DMS114 treated with DMSO at 0.1 percent for 48 hours (cell line): ENCODE data around the gene MTSS2.
"Not testable (repeated sequence)": the region's sequence is repeated elsewhere in the genome, so short reads cannot be mapped to it uniquely, and the experiment has no call there.

Source experiments
- DNase-seq: peaks from one replicate; lab custom pipeline; 2025; ENCODE audit not compliant: unreplicated experiment; lab: John Stamatoyannopoulos, UW

MTSS2 gene

GRCh38 chr16:70656065-70656711 is 29.7 kb downstream of the MTSS2 start:
- no peak for DNase-seq

- DNase-seq, result peak; percentile 89
These were observed 31.8 kb downstream of the MTSS2 start for GRCh38 chr16:70653809-70654771.

- no peak for DNase-seq
These were observed 32.4 kb downstream of the MTSS2 start for GRCh38 chr16:70653406-70653805.

DNA sequence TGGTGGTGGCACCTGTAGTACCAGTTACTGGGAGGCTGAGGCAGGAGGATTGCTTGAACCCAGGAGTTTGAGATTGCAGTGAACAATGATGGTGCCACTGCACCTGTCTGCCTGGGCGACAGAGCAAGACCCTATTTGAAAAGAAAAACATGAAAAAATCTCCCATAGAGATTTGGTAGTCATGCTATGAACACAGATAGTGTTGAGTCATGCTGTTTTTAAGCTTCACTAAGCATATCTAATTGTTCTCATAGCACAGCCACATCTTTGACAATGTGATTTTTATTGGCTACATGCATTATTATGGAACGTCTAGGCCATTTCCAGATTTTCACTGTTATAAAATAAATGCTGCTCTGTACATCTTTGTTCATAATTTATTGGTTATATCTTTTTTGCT is 33.5 kb downstream of the MTSS2 start:
- DNase-seq, result no peak

GRCh38 chr16:70651524-70651923 is 34.3 kb downstream of the MTSS2 start:
- no peak for DNase-seq

DNA sequence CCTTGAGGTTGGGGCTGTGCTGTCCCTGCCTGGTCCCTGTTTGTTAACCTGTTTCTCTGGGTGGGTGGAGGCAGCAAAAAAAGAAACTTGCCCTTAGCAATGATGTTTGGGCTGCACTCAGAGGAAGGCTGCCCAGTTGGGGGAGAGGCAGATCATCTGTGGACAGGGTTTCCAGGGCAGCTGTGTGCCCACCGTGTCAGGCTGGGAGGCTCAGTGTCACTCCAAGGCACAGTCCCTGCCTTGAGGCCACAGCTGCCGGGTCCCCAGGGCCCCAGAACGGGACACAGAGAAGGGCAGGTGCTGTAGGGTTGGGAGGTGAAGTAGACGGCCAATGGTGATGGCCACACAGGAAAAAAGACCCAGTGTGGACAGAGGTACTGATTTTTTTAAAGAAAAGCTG is 35.6 kb downstream of the MTSS2 start:
- no peak for DNase-seq

GRCh38 chr16:70649300-70649699 is 36.6 kb downstream of the MTSS2 start:
- DNase-seq, result no peak

GRCh38 chr16:70648606-70649005 is 37.2 kb downstream of the MTSS2 start:
- no peak for DNase-seq

DNA sequence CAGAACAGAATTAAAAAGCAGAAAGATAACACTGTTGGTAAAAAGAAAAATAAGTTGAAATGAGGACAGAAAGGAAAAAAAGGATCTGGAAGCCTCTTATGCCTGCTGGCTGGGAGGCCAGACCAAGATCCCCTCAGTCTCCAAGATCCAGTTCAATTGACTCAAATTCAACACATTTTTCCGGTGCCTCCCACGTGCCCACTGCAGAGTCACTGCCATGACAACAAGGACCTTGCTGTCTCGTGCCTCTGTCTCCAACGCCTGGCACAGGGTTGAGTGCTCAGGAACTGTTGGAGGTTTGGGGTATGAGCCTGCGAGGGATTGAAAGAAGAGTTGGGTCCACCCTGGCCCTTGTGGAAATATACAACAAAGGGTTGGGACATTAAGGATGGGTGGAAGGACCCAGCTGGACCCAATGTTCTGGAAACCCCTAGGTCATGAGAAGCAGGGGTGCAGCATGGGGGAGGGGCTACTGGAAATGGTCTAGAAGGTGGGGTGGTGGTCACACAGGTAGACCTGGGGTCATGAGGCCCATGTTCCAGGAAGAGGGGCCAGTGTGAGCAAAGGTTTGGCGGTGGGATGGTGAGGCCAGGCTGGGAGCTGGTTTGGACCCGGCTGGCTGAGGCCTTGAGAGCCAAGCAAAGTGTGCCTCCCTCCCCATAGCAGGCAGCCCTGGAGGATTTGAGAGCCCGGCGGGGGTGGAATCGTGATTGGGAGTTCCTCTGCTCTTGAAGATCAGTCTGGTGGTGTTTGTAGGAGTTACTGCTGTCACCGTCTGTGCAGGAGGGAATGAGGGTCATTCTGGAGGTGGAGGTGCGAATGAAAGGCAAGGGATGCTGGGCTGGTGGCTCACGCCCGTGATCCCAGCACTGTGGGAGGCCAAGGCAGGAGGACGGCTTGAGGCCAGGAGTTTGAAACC is 38.2 kb downstream of the MTSS2 start:
- no peak for DNase-seq

- no peak for DNase-seq
These were observed 39.3 kb downstream of the MTSS2 start, which contains the start of gene IL34 for GRCh38 chr16:70646260-70647241. Gene IL34 (plus strand): TSS chr16:70646559. CDS start chr16:70646948, 389 bp downstream.

GRCh38 chr16:70644763-70645597 is 40.9 kb downstream of the MTSS2 start:
- DNase-seq, result no peak

DNA sequence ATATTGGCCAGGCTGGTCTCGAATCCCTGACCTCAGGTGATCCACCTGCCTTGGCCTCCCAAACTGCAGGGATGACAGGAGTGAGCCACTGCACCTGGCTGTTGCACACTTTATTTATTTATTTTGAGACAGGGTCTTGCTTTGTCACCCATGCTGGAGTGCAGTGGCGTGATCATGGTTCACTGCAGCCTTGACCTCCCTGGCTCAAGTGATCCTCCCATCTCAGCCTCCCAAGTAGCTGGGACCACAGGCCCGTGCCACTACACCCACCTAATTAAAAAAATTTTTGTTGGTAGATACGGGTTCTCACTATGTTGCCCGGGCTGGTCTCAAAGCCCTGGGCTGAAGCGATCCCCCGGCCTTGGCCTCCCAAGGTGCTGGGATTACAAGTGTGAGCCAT is 42.6 kb downstream of the MTSS2 start:
- not testable (repeated sequence) for DNase-seq

GRCh38 chr16:70642633-70643032 is 43.2 kb downstream of the MTSS2 start:
- DNase-seq, result no peak

DNA sequence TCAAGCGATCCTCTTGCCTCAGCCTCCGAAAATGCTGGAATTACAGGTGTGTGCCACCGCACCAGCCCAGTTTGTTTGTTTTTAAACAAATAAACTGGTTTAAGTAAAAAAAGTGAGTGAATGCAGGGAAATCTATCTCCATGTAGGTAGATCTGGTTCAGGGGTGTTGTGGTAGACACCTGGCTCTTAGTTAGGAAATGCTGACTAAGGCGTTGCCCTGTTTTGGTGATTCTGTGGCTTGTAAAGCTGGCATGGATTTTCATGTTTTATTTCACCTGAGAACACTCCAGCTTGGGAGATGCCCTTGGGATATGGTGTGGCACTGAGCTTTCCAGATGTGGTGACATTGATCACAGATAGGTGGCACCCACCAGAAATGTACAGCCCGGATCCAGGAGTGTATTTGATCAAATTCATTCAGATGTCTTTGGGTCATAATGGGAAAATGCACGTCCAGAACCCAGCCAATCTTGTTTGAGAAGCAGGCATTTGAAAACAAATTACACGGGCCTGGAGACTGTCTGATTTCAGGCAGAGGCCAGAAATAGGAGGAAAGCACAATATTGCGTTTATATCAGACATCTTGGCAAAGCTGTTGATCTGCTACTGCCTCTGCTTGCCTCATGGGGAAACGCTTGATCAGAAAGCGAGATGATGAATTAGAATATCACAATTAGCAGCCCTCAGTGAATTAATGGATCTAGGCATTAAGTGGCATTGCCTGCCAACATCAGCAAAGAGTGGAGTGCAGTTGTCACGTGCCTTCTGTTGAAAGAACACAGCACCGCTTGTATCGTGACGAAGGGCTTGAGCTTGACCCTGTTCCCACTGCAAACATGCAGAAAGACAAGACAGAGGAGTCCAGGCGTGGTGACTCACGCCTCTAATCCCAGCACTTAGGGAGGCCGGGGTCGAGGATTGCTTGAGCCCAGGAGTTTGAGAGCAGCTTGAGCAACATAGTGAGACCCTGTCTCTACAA is 46.8 kb downstream of the MTSS2 start:
- no peak for DNase-seq
